GM20000 (cell line): ENCODE results near the gene ANAPC7.
A peak's percentile ranks its signal among the peaks of the same experiment; 100 is the strongest.

Experiments
- DNase-seq: peaks from one replicate; pipeline ENCODE4 v3.0.0; 2012; ENCODE audit warnings: low spot score
- TF ChIP-seq, protein P1 (sequence below): IDR thresholded peaks from 2 replicates; pipeline ENCODE4 v1.5.1; 2012; ENCODE audit warnings: mild to moderate bottlenecking, control low read depth; ENCODE audit errors: extremely low read depth, missing control alignments

Gene ANAPC7

DNA sequence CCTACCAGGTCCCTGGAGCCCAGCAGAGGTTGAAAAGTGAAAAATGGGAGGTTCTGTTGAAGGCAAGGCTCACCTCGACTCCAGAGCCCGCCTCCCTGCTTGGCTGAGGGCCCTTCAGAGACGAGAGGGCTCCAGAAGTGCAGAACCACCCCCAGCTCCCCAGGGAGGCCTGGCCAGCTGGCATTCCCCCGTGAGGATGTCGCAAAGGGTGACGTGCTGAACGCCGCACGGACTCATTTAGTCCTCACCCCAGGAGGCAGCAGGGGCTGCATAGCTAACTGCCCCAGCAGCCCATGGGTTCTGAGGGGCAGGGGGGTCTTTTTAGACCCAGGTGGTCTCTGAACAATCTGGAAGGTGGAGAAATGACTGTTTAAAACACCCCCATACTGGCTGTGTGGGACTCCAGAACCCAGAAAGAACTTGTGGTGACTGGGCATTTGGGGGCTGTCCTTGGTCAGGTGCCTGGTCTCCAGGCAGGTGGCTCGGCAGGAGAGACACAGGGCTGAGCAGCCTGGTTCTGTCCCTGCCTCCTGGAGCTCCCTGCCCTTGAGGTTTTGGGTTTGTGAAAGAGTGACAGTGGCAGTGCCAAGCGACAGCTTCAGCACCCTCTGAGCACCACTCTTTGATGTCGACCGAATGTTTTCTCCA is 32.0 kb downstream of the ANAPC7 start:
- DNase-seq = peak; percentile 73
- TF ChIP-seq, protein P1, sequence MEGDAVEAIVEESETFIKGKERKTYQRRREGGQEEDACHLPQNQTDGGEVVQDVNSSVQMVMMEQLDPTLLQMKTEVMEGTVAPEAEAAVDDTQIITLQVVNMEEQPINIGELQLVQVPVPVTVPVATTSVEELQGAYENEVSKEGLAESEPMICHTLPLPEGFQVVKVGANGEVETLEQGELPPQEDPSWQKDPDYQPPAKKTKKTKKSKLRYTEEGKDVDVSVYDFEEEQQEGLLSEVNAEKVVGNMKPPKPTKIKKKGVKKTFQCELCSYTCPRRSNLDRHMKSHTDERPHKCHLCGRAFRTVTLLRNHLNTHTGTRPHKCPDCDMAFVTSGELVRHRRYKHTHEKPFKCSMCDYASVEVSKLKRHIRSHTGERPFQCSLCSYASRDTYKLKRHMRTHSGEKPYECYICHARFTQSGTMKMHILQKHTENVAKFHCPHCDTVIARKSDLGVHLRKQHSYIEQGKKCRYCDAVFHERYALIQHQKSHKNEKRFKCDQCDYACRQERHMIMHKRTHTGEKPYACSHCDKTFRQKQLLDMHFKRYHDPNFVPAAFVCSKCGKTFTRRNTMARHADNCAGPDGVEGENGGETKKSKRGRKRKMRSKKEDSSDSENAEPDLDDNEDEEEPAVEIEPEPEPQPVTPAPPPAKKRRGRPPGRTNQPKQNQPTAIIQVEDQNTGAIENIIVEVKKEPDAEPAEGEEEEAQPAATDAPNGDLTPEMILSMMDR = no peak

DNA sequence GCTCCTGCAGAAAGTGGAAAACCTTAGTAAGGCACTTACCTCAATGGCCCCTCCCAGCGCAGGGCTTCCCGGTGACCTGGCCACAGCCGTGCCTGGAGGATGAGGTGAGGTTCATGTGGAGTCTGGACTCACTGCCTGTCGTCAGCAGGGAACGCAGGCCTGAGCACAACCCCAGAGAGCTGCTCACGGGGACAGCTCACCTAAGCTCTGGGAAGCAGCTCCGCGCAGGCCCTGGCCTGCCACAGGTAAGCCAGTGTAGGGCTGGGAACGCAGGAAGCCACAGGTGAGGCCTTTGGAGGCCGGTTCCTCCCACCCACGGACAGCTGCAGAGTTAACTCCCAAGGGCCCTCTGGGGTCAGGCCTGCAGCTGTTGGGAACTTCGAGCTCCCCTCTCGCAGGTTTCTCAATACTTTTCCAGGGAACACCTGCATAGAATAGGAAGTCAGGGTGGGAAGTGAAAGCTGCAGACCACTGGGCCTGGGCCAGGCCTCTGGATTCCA is 32.7 kb downstream of the ANAPC7 start:
- no peak for DNase-seq

GRCh38 chr12:110369992-110370391 is 33.5 kb downstream of the ANAPC7 start:
- no peak for DNase-seq
- TF ChIP-seq, protein P1 = no peak

More for the DNA sequence above, 32.7 kb downstream of the ANAPC7 start:
- TF ChIP-seq, protein P1 = no peak

GRCh38 chr12:110367181-110367864 is 36.2 kb downstream of the ANAPC7 start:
- no peak for DNase-seq
- TF ChIP-seq, protein P1 = no peak

DNA sequence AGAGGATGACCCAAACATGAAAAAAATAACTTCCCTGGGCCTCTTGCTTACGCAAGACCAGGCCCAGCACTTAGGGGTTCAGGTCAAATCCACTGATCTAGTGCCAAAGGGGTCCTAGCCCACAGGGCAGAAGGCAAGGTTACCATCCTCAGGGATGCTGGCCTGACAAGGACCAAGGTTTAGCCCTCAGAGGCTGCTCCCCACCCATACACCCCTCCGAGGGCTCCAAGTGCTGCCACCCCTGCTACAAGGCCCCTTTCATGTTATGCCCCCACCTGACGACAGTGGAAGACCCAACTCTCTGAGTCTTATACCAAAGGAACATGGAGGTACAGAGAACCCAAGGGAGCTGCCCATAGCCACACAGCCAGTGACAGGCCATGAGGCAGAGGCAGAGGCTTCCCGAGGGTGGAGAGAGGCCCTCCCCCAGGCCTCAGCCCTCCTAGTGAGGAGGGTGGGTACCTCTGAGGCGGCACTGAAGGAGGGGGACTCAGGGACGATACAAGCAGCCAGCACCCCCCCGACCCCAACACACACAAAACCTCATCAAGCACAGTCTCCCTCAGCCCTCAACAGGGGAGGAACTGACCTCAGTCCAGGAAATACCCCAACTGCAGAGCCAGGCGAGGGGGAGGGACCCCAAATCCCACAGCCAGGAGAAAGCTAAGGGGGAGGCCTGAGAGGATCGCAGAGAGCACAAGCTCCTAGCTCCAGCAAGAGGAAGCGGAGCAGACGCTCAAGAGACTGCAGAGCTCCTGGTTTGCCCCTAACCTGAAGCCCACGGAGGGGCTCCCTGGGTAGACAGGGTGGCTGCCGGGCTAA is 37.0 kb downstream of the ANAPC7 start:
- DNase-seq = no peak
- TF ChIP-seq, protein P1 = no peak

GRCh38 chr12:110365489-110366320 is 37.8 kb downstream of the ANAPC7 start:
- TF ChIP-seq, protein P1 = no peak
- no peak for DNase-seq
